Tibial artery (tissue), 4 donors: Measurements from ENCODE around the gene UCK1.

Experiments used
- DNase-seq, 2 donors: peaks; one replicate each; pipeline ENCODE4 v3.0.0-alpha.2; 2019
- H3K27ac ChIP-seq, 2 donors: fragments of 200-600 bp; sonication (generic) in 1 of 2; 1 replicate in 1 of 2; 2 replicates in 1 of 2; pipeline ENCODE4 v1.5.1; 2018 to 2019; ENCODE audit warnings: mild to moderate bottlenecking in 1 of 2
- H3K27me3 ChIP-seq, 2 donors: fragments of 200-600 bp; sonication (generic) in 1 of 2; one replicate each; pipeline versions ENCODE4 v1.5.1 to v1.6.0; 2016 to 2019
- H3K36me3 ChIP-seq, 3 donors: fragments of 200-600 bp; sonication (generic) in 2 of 3; one replicate each; pipeline ENCODE4 v1.5.1; 2016 to 2019; ENCODE audit warnings: mild to moderate bottlenecking in 2 of 3
- H3K4me1 ChIP-seq, 4 donors: fragments of 200-600 bp; sonication (generic) in 2 of 4; 1 replicate in 3 of 4; 2 replicates in 1 of 4; pipeline ENCODE4 v1.5.1; 2016 to 2019
- H3K4me3 ChIP-seq, 2 donors: fragments of 200-600 bp; sonication (generic) in 1 of 2; 1 replicate in 1 of 2; 2 replicates in 1 of 2; pipeline ENCODE4 v1.5.1; 2018 to 2019; ENCODE audit warnings: mild to moderate bottlenecking in 2 of 2
- H3K9me3 ChIP-seq, 3 donors: fragments of 200-600 bp; sonication (generic) in 1 of 3; one replicate each; pipeline ENCODE4 v1.5.1; 2016 to 2019
- CTCF ChIP-seq, 2 experiments: fragments of 200-600 bp in 1 of 2; fragments of 450-650 bp in 1 of 2; IDR thresholded peaks; one replicate each; pipeline ENCODE4 v1.5.1; 2017 to 2019; ENCODE audit warnings: antibody characterized with exemption in 2 of 2, mild to moderate bottlenecking in 1 of 2, moderate library complexity in 1 of 2
- intact Hi-C: fragments of 100-400 bp; cut with DNase I; formaldehyde crosslinking; loops from one replicate; pipeline ENCODE4 v1.15.0; 2023; ENCODE audit warnings: low total_unique reads

UCK1 gene

DNA sequence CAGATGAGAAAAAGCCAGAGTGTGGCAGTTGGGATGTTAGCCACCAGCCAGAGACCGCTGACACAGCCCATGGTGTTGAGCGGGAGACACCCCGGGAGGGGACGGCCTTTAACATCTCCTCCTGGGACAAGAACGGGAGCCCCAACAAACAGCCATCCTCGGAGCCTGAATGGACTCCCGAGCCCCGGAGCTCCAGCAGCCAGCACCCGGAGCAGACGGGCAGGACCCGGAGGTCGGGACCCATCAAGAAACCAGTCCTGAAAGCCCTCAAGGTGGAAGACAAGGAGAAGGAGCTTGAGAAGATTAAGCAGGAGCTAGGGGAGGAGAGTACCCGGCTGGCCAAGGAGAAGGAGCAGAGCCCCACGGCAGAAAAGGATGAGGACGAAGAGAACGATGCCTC, 56.4 kb downstream of the UCK1 start:
- Histone ChIP-seq H3K27me3 (no peaks in the 10 kb centered on the region), H3K4me3 (no peak overlapping the region), H3K36me3 (peaks cover 95 to 100% (median 100%) of the 10 kb centered on the region in 3 donors), H3K9me3 (no peaks in the 10 kb centered on the region), H3K27ac (no peak overlapping the region), H3K4me1 (no peaks in the 10 kb centered on the region)
- intact Hi-C loops = loop anchor here (10.0 kb wide), 1 partner anchor 100 kb away; no protein-coding TSS in a partner anchor
- no peak for TF ChIP-seq CTCF (IDR thresholded peaks at IDR 0.05)
- peak in 1 of 2 donors; percentile 55 for DNase-seq

DNA sequence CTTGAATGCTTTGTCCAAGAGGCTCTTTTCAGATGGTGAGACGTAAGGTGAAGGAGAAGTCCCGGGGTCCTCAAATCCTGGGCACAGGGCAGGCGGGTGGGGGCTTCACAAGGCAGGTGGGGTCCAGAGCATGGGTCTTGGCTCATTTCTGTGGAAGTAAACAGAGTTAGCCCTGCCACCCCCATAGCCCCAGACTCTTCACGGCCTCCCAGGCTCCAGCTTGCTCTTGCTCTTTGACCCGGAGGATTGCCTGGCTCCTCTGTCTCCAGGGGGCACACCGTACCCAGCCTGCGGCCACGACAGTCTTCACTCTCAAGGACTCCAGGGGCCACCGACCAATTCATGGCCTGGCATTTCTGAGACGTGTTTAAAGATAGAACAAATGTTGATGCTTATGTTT, 57.2 kb downstream of the UCK1 start:
- H3K36me3 ChIP-seq = peaks cover 89 to 100% (median 100%) of the 10 kb centered on the region in 3 donors
- H3K4me3 ChIP-seq = no peak overlapping the region
- H3K9me3 ChIP-seq = no peaks in the 10 kb centered on the region
- no peak for TF ChIP-seq CTCF (IDR thresholded peaks at IDR 0.05)
- no peaks in the 10 kb centered on the region for H3K27me3 ChIP-seq
- intact Hi-C loops = loop anchor here (10.0 kb wide), 1 partner anchor 99 kb away; no protein-coding TSS in a partner anchor
- no peak overlapping the region for H3K27ac ChIP-seq
- DNase-seq = peak in 1 of 2 donors; percentile 52
- peaks cover 0 to 4% (median 2%) of the 10 kb centered on the region in 4 donors for H3K4me1 ChIP-seq
